GM10266 (cell line): ENCODE results near the gene CACNA2D3.

ENCODE experiments used
- DNase-seq: peaks from one replicate; pipeline ENCODE4 v3.0.0; 2012; ENCODE audit errors: extremely low spot score
- TF ChIP-seq, protein P1 (sequence below): IDR thresholded peaks from 2 replicates; pipeline ENCODE4 v1.5.1; 2012; ENCODE audit warnings: mild to moderate bottlenecking, low read depth; ENCODE audit not compliant: control insufficient read depth, insufficient read depth; ENCODE audit errors: missing control alignments

Gene CACNA2D3

DNA sequence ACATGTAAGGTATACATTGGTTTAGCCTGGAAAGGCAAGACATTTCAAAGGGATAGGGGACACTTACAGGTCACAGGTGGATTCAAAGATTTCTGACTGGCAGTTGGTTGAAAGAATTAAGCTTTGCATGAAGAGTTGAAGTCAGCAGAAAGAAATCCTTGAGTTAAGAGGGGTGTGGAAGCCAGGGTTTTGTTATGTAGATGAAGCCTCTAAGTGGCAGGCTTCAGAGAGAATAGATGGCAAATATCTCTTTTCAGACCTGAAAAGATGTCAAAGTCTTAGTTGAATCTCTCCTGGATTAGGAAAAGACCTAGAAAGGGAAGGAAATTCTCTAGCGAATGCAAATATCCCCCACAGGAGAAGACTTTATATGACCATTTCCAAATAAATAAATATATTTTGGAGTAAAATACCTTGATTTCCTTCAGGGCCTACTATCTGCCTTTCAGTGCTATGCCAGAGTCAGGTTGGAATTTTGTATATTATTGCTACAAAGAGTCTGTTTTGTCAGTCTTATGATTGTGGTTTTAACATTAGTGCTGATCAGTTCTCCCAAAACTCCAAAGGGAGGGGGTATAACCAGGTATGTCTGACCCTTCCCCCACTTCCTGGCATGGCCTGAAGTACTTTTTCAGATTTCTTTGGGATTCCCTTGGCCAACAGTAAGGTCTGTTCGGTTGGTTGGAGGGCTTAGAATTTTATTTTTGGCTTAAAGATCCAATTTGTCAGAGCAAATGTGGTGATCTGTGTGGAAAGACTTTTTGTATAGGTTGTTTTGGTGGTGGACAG lies 519.1 kb downstream of the CACNA2D3 start:
- no peak for DNase-seq
- TF ChIP-seq, protein P1, sequence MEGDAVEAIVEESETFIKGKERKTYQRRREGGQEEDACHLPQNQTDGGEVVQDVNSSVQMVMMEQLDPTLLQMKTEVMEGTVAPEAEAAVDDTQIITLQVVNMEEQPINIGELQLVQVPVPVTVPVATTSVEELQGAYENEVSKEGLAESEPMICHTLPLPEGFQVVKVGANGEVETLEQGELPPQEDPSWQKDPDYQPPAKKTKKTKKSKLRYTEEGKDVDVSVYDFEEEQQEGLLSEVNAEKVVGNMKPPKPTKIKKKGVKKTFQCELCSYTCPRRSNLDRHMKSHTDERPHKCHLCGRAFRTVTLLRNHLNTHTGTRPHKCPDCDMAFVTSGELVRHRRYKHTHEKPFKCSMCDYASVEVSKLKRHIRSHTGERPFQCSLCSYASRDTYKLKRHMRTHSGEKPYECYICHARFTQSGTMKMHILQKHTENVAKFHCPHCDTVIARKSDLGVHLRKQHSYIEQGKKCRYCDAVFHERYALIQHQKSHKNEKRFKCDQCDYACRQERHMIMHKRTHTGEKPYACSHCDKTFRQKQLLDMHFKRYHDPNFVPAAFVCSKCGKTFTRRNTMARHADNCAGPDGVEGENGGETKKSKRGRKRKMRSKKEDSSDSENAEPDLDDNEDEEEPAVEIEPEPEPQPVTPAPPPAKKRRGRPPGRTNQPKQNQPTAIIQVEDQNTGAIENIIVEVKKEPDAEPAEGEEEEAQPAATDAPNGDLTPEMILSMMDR = no peak

DNA sequence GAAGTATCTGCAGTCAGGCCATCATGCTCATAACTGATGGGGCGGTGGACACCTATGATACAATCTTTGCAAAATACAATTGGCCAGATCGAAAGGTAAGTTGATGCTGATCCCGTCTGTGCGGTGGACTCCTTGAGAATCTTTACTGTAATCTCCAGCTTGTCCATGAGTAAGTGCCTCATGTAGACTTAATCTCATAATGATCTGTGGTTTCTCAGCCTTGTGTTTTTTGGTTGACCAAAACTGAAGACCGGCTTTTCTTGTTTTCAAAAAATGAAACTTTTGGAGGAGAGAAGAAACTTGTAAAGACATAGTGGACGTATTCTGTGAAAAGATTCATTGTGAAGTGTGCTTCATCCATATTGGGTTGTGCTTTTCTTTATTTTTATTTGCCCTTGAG lies 519.8 kb downstream of the CACNA2D3 start:
- no peak for DNase-seq
- TF ChIP-seq, protein P1 = no peak

DNA sequence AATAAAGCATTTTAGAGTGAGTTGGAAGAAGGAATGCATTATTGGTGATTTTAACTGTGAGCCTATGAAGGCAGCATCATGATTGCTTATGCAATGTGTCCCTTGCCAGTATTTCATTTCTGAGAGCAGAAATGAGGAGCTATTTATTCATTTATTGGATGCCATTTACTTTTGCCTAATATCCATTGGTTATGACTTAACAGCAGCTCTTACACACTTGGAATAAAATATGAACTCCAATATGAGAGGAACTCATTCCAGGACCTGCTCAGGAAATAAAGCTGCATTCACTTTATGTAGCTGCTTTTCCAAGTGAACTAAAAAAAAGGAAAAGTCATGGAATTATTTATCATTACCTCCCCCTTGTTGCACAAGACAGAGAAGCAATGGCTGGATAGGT lies 525.4 kb downstream of the CACNA2D3 start:
- TF ChIP-seq, protein P1 = no peak
- DNase-seq = no peak

DNA sequence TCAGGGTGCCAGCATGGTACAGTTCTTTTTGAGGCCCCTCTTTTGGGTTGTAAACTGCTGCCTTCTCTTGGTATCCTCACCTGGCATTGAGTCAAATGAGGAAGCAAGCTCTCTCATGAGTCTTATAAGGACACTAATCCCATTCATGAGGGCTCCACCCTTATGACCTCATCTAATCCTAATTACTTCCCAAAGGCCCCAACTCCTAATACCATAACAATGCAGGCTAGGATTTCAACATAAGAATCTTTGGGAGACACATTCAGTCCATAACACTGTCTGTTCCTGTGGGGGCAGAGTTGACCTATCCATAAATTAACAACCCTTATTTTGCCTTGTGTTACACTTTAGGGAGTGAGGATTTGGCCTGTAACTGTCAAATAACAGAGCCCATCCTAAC lies 527.2 kb downstream of the CACNA2D3 start:
- TF ChIP-seq, protein P1 = no peak
- no peak for DNase-seq

DNA sequence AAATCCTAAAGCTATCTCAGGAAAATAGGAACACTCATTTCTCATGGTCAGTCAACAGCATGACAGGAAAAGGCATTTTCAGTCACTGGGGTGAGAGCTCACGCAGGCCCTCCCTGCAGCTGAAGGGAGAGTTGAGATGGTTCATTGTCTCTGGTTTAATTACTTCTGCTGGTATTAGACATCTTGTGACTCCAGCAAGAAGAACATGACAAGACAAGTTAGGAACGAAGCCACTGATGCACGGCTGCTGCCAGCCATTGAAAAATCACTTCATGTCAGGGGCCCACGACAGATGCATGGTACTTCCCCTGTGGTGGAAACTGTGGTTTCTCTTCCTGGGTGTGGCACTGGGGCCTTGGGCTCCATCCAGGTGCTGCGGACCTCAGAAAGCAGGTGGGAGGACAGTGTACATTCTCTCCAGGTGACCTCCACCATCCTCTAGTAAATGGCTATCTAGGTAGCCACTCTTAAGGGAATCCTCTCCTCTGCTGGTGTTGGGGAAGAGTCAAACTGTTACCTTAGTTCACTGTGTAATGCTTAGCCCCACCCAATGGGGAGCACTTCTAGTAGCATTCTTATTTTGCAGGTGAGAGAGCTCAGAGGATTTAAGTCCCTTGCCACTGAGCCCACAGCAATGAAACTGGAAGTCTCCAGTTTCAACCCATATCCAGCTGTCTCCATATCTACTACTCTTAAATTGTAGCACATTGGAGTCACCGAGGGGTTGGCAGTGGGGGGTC lies 531.3 kb downstream of the CACNA2D3 start:
- DNase-seq = no peak
- TF ChIP-seq, protein P1 = no peak

DNA sequence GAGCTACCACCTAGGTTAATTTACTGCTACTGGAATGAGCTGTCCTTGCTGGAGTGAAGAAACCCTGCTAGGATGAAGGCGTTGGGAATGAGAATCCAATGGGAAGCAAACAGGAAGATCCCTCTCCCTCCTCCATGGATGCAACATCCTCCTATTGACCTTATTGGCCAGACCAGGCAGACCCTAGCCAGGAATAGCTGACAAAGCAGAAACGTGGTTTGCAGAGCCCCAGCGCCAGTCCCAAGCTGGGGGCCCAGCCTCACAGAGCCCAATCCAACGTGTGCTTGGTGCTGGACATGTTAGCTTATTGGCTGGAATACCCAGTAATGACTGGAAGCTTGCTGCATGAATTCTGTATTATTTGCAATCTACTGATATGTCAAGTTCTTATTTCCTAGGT lies 532.4 kb downstream of the CACNA2D3 start:
- DNase-seq = no peak
- TF ChIP-seq, protein P1 = no peak

DNA sequence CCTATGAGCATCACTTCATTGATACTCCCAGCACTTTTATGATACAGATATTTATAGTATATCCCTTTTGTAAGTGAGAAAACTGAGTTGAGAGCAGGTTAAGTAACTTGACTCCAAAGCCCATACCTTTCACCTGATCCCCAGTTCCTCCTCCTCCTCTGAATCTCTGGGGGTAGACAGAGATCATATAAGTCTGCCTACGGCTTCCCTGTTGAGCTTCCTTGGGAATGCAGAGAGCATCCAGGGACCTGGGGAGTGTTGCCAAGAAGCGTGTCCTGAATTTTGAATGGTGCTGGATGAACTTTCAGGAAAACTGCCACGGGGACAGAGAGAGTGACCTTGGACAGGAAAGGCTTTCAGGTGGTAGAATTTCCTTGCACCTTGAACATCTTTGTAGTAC lies 537.0 kb downstream of the CACNA2D3 start:
- TF ChIP-seq, protein P1 = no peak
- no peak for DNase-seq
